Calu3 (cell line): ENCODE results near the gene SLC16A5. TPM values are rescaled to one million over a fixed set of nuclear protein-coding genes. Genes with fewer than 3 reads are reported as not detected.

ENCODE experiments used
- BruUV-seq: library from RNA; stranded (reverse); fragments of 400-500 nt; replicated peaks from 2 replicates; lab custom pipeline; 2021; lab: Mats Ljungman, UMichigan
- CTCF ChIA-PET: fragments of 300-600 bp; sonication (Branson Sonifier 250); formaldehyde crosslinking; loops from one replicate; lab custom pipeline; 2022; ENCODE audit warnings: antibody characterized with exemption; lab: Charles Lee
- DNase-seq: peaks from one replicate; pipeline ENCODE4 v3.0.0; 2022
- H3K27ac Mint-ChIP-seq: one replicate; pipeline ENCODE4 v1.8.0; 2022; ENCODE audit warnings: mixed read lengths; ENCODE audit not compliant: unreplicated experiment
- H3K27me3 Mint-ChIP-seq: one replicate; pipeline ENCODE4 v1.8.0; 2022; ENCODE audit warnings: mixed read lengths; ENCODE audit not compliant: unreplicated experiment
- H3K36me3 Mint-ChIP-seq: one replicate; pipeline ENCODE4 v1.8.0; 2022; ENCODE audit warnings: mild to moderate bottlenecking, moderate library complexity, mixed read lengths; ENCODE audit not compliant: insufficient read depth, unreplicated experiment
- H3K4me1 Mint-ChIP-seq: one replicate; pipeline ENCODE4 v1.8.0; 2022; ENCODE audit warnings: mild to moderate bottlenecking, low read depth, mixed read lengths; ENCODE audit not compliant: unreplicated experiment
- H3K4me3 Mint-ChIP-seq: one replicate; pipeline ENCODE4 v1.8.0; 2022; ENCODE audit warnings: mild to moderate bottlenecking, low read depth, moderate library complexity, mixed read lengths; ENCODE audit not compliant: unreplicated experiment
- H3K9me3 Mint-ChIP-seq: one replicate; pipeline ENCODE4 v1.8.0; 2022; ENCODE audit warnings: low read depth, mixed read lengths; ENCODE audit not compliant: unreplicated experiment
- CTCF ChIP-seq: fragments of 200-600 bp; IDR thresholded peaks from one replicate; pipeline ENCODE4 v1.8.0; 2022; ENCODE audit warnings: antibody characterized with exemption; ENCODE audit not compliant: unreplicated experiment
- intact Hi-C: fragments of 100-400 bp; cut with micrococcal nuclease; formaldehyde crosslinking; loops from one replicate; pipeline ENCODE4 v1.10.0; 2022; ENCODE audit not compliant: unreplicated experiment
- total RNA-seq: library from RNA; stranded (reverse); gene quantifications from 2 replicates; pipeline ENCODE4 v1.2.3, GENCODE V29; 2022

The SLC16A5 gene
- total RNA-seq, 1 experiment from 2014 or later = 124 TPM

- Mint-ChIP-seq H3K36me3 (peaks cover 25% of the 10 kb centered on the region), H3K9me3 (no peaks in the 10 kb centered on the region), H3K27ac (peak overlapping the region; percentile 84), H3K4me3 (peak overlapping the region; percentile 38), H3K27me3 (no peaks in the 10 kb centered on the region), H3K4me1 (peaks cover 32% of the 10 kb centered on the region)
- no peak for TF ChIP-seq CTCF
- intact Hi-C loops = loop anchor here (2.0 kb wide), 1 partner anchor 18 kb away; no protein-coding TSS in a partner anchor
- BruUV-seq = TSS peak; percentile 95
- DNase-seq = no peak
- CTCF ChIA-PET = interaction anchor here (0.6 to 2.4 kb wide), 8 partner anchors 9 to 87 kb away, joined by 3 to 17 read pairs (median 6); partner anchors contain the start of genes ARMC7 and SLC16A5
These were observed 8.8 kb upstream of the SLC16A5 start for GRCh38 chr17:75079023-75079373.

- no peaks in the 10 kb centered on the region for H3K27me3 Mint-ChIP-seq
- H3K4me3 Mint-ChIP-seq = no peak overlapping the region
- H3K36me3 Mint-ChIP-seq = peaks cover 35% of the 10 kb centered on the region
- CTCF ChIA-PET = no interaction called here
- no peak for DNase-seq
- BruUV-seq = no TSS peak
- peaks cover 53% of the 10 kb centered on the region for H3K4me1 Mint-ChIP-seq
- H3K27ac Mint-ChIP-seq = peak overlapping the region; percentile 53
- TF ChIP-seq CTCF = no peak
- H3K9me3 Mint-ChIP-seq = no peaks in the 10 kb centered on the region
- intact Hi-C loops = no loop called here
These were observed 5.9 kb upstream of the SLC16A5 start for GRCh38 chr17:75081611-75082540.

DNA sequence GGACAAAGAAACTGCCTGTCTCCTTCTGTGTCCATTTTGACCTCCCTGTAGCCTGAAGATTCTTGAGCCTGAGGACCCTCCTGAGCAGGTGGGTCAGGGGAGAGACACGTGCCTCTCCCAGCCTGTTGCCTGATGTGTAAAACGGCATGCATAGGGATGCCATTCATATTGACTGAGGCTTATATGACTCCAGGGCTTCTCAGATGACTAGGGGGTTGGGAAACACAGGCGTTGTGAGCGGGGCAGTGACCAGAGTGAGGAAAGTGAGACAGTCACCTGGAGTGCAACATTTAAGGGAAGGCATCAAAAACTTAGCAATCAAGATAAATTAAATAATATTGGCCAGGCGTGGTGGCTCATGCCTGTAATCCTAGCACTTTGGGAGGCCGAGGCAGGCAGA is 5.1 kb upstream of the SLC16A5 start:
- BruUV-seq = no TSS peak
- peaks cover 48% of the 10 kb centered on the region for H3K4me1 Mint-ChIP-seq
- H3K4me3 Mint-ChIP-seq = no peak overlapping the region
- CTCF ChIA-PET = no interaction called here
- no peak for DNase-seq
- H3K27me3 Mint-ChIP-seq = no peaks in the 10 kb centered on the region
- peaks cover 38% of the 10 kb centered on the region for H3K36me3 Mint-ChIP-seq
- peak overlapping the region; percentile 53 for H3K27ac Mint-ChIP-seq
- intact Hi-C loops = no loop called here
- H3K9me3 Mint-ChIP-seq = no peaks in the 10 kb centered on the region
- no peak for TF ChIP-seq CTCF

- Mint-ChIP-seq H3K27me3 (no peaks in the 10 kb centered on the region), H3K9me3 (no peaks in the 10 kb centered on the region), H3K4me1 (peaks cover 44% of the 10 kb centered on the region), H3K36me3 (peaks cover 47% of the 10 kb centered on the region), H3K27ac (peak overlapping the region; percentile 50), H3K4me3 (no peak overlapping the region)
- TF ChIP-seq CTCF = no peak
- intact Hi-C loops = no loop called here
- CTCF ChIA-PET = interaction anchor here (0.9 to 1.6 kb wide), 2 partner anchors 12 to 14 kb away, joined by 4 to 5 read pairs; no protein-coding TSS in a partner anchor
- no TSS peak for BruUV-seq
- no peak for DNase-seq
These were observed 3.6 kb upstream of the SLC16A5 start for GRCh38 chr17:75084039-75084660.
